ENCODE data around the gene SDK2.

DNA sequence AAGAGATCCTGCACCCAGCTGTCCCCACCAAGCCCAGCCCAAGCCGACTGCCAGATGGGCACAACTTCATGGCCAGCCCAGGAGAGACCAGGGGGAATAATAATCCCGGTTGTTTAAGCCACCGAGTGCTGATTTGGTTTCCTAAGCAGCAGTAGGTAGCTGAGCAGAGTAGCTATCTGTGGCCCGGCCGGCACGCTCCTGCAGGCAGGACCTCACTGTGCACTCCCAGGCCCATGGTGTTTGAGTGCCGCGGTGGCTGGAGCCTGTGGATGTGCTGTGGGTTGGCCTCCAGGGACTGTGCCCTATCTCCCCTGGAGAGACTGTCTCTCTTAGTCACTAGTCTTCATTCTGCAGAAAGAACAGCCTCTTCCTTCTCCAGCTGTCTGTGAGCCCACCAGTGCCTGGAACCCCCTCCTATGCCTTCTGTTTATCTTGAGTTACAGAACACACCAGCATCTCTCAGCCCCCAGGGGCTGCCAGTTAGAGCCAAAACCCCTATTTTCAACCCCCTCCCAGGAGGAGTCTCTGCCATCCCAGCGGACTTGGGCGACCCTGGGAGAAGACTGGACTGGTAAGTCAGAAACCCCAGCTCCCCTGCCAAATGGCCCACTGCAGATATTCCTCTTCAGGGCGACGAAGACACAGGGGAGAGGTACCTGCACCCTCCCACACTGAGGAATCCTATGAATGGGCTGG is 152.0 kb downstream of the SDK2 start:
- TF ChIP-seq, protein P1, sequence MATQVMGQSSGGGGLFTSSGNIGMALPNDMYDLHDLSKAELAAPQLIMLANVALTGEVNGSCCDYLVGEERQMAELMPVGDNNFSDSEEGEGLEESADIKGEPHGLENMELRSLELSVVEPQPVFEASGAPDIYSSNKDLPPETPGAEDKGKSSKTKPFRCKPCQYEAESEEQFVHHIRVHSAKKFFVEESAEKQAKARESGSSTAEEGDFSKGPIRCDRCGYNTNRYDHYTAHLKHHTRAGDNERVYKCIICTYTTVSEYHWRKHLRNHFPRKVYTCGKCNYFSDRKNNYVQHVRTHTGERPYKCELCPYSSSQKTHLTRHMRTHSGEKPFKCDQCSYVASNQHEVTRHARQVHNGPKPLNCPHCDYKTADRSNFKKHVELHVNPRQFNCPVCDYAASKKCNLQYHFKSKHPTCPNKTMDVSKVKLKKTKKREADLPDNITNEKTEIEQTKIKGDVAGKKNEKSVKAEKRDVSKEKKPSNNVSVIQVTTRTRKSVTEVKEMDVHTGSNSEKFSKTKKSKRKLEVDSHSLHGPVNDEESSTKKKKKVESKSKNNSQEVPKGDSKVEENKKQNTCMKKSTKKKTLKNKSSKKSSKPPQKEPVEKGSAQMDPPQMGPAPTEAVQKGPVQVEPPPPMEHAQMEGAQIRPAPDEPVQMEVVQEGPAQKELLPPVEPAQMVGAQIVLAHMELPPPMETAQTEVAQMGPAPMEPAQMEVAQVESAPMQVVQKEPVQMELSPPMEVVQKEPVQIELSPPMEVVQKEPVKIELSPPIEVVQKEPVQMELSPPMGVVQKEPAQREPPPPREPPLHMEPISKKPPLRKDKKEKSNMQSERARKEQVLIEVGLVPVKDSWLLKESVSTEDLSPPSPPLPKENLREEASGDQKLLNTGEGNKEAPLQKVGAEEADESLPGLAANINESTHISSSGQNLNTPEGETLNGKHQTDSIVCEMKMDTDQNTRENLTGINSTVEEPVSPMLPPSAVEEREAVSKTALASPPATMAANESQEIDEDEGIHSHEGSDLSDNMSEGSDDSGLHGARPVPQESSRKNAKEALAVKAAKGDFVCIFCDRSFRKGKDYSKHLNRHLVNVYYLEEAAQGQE (IDR thresholded peaks at IDR 0.05; ENCODE audit: low read depth, low read length), result no peak
- no peak for TF ChIP-seq SMC3 (IDR thresholded peaks at IDR 0.05; ENCODE audit: low read depth, low read length)
- TF ChIP-seq, protein P2, sequence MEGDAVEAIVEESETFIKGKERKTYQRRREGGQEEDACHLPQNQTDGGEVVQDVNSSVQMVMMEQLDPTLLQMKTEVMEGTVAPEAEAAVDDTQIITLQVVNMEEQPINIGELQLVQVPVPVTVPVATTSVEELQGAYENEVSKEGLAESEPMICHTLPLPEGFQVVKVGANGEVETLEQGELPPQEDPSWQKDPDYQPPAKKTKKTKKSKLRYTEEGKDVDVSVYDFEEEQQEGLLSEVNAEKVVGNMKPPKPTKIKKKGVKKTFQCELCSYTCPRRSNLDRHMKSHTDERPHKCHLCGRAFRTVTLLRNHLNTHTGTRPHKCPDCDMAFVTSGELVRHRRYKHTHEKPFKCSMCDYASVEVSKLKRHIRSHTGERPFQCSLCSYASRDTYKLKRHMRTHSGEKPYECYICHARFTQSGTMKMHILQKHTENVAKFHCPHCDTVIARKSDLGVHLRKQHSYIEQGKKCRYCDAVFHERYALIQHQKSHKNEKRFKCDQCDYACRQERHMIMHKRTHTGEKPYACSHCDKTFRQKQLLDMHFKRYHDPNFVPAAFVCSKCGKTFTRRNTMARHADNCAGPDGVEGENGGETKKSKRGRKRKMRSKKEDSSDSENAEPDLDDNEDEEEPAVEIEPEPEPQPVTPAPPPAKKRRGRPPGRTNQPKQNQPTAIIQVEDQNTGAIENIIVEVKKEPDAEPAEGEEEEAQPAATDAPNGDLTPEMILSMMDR (IDR thresholded peaks at IDR 0.05), result no peak
- TF ChIP-seq GATA2 (CRISPR knock-in tag; IDR thresholded peaks at IDR 0.05), result no peak
- TF ChIP-seq TEAD4 (IDR thresholded peaks at IDR 0.05; ENCODE audit: borderline replicate concordance, insufficient read depth), result no peak
- no peak for TF ChIP-seq RFX5 (IDR thresholded peaks at IDR 0.05; ENCODE audit: low read length)
- TF ChIP-seq POLR2AphosphoS5 (IDR thresholded peaks at IDR 0.05; ENCODE audit: low read depth, low read length), result no peak
- TF ChIP-seq ELF1 (IDR thresholded peaks at IDR 0.05), result no peak
- no peak for TF ChIP-seq FOXM1 (IDR thresholded peaks at IDR 0.05; ENCODE audit: low read depth)
- TF ChIP-seq YY1 (IDR thresholded peaks at IDR 0.05; ENCODE audit: low read depth), result no peak
- TF ChIP-seq EP300 (IDR thresholded peaks at IDR 0.05; ENCODE audit: borderline replicate concordance in 1 of 2, low read depth in 1 of 2, low read length in 1 of 2), result no peak
